Esophagus muscularis mucosa (tissue), 4 donors: Measurements from ENCODE around the gene LGALS9. TPM values are rescaled to one million over a fixed set of nuclear protein-coding genes. Genes with fewer than 3 reads are reported as not detected.
"Not testable (repeated sequence)": the region's sequence is repeated elsewhere in the genome, so short reads cannot be mapped to it uniquely, and the experiment has no call there.

Source experiments
- DNase-seq: peaks from one replicate; pipeline ENCODE4 v3.0.0-alpha.2; 2017; ENCODE audit errors: extremely low spot score
- H3K27ac ChIP-seq, 4 donors: fragments of 200-600 bp; sonication (generic); replicated peaks in 1 of 4; 1 replicate in 3 of 4; 2 replicates in 1 of 4; pipeline ENCODE4 v1.5.1; 2016 to 2019; ENCODE audit warnings: mild to moderate bottlenecking in 1 of 4
- H3K27me3 ChIP-seq, 4 donors: fragments of 200-600 bp; sonication (generic); one replicate each; pipeline versions ENCODE4 v1.5.1 to v1.6.0; 2016 to 2019
- H3K36me3 ChIP-seq, 4 donors: fragments of 200-600 bp; sonication (generic); one replicate each; pipeline ENCODE4 v1.5.1; 2016 to 2019
- H3K4me1 ChIP-seq, 4 donors: fragments of 200-600 bp; sonication (generic); one replicate each; pipeline ENCODE4 v1.5.1; 2016 to 2019
- H3K4me3 ChIP-seq, 4 donors: fragments of 200-600 bp; sonication (generic); 1 replicate in 2 of 4; 2 replicates in 2 of 4; pipeline ENCODE4 v1.5.1; 2016 to 2019; ENCODE audit warnings: mild to moderate bottlenecking in 4 of 4, moderate library complexity in 1 of 4
- H3K9me3 ChIP-seq, 4 donors: fragments of 200-600 bp; sonication (generic); 1 replicate in 3 of 4; 2 replicates in 1 of 4; pipeline ENCODE4 v1.5.1; 2016 to 2019
- CTCF ChIP-seq, 3 experiments: fragments of 200-600 bp in 2 of 3; fragments of 450-650 bp in 1 of 3; sonication (generic) in 2 of 3; IDR thresholded peaks; one replicate each; pipeline ENCODE4 v1.5.1; 2017 to 2019; ENCODE audit warnings: antibody characterized with exemption in 3 of 3, mild to moderate bottlenecking in 2 of 3, moderate library complexity in 1 of 3
- EP300 ChIP-seq: sonication (generic); formaldehyde crosslinking; IDR thresholded peaks from one replicate; pipeline ENCODE4 v1.6.1; 2017; ENCODE audit warnings: antibody characterized with exemption
- POLR2A ChIP-seq: fragments of 450-650 bp; IDR thresholded peaks from one replicate; pipeline ENCODE4 v1.6.1; 2017; ENCODE audit warnings: antibody characterized with exemption, moderate library complexity, mild to moderate bottlenecking, low read depth
- POLR2AphosphoS5 ChIP-seq, 2 donors: sonication (generic); formaldehyde crosslinking; IDR thresholded peaks; one replicate each; pipeline ENCODE4 v1.6.1; 2017; ENCODE audit warnings: antibody characterized with exemption in 2 of 2
- WGBS: methylation state at CpG from one replicate; pipeline ENCODE4 v1.1.5; 2018; 5-methylcytosine and 5-hydroxymethylcytosine counted together
- intact Hi-C: fragments of 100-400 bp; cut with DNase I; formaldehyde crosslinking; loops from one replicate; pipeline ENCODE4 v1.15.1; 2023
- total RNA-seq, 4 donors: library from RNA; depleted of rRNA; stranded (reverse); fragments of >200 nt; gene quantifications; one replicate each; pipeline versions ENCODE4 v1.1.0 to v1.2.1, GENCODE V29; 2016

The LGALS9 gene
- total RNA-seq, 4 donors from 2014 or later: 17.0 to 31.8 (median 24.4) TPM

DNA sequence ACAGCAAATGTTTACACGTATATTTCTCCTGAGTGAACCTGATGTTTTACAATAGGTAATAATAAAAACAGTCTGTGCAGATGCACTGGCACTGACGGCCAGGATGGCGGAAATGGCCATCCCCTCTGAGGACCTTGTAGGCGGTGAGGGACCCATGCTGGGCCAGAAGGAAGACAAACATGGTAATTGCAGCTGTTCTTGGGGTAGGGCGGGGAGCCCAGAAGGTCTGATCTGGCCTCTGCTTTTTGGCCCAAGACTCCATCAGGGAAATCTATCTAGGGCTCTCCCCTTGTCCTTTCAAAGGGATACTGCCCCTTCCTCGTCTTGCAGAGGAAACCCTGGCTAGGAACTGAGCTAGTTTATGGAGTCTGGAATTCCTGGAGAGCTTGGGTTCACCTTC is 7.4 kb upstream of the LGALS9 start:
- no peak for TF ChIP-seq POLR2A
- no peak for TF ChIP-seq EP300
- no peak for TF ChIP-seq POLR2AphosphoS5 (IDR thresholded peaks at IDR 0.05)
- no peak for TF ChIP-seq CTCF (IDR thresholded peaks at IDR 0.05)
- Histone ChIP-seq H3K4me3 (no peak overlapping the region), H3K9me3 (no peaks in the 10 kb centered on the region), H3K27ac (no peak overlapping the region), H3K36me3 (peaks cover 24 to 69% (median 57%) of the 10 kb centered on the region in 4 donors), H3K4me1 (peaks cover 0 to 6% (median 3%) of the 10 kb centered on the region in 4 donors), H3K27me3 (no peaks in the 10 kb centered on the region)
- WGBS: 88% methylated on average over 5 of the region's 6 CpGs
- intact Hi-C loops: no loop called here
- no peak for DNase-seq

DNA sequence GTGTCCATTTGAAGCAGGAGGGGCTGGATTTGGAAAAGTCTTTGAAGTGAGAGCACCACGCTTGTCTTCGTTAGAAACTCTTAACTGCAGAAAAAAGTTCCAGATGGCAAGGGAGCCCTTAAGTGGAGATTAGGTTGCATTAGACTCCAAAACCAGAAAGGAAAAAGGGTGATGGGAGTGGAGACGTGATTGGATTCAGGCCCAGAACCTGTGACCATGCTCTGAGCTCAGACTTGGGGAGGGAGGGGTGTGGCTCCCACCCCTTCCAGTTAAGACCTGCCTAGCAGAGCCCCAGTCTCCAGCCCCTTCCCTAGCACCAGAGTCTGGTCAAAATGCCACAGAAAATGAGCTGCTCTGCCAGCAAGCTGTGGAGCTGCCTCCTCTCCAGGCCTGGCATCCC is 6.4 kb upstream of the LGALS9 start:
- TF ChIP-seq POLR2A (no peak), POLR2AphosphoS5 (IDR thresholded peaks at IDR 0.05) (no peak), EP300 (no peak), CTCF (IDR thresholded peaks at IDR 0.05) (no peak)

DNA sequence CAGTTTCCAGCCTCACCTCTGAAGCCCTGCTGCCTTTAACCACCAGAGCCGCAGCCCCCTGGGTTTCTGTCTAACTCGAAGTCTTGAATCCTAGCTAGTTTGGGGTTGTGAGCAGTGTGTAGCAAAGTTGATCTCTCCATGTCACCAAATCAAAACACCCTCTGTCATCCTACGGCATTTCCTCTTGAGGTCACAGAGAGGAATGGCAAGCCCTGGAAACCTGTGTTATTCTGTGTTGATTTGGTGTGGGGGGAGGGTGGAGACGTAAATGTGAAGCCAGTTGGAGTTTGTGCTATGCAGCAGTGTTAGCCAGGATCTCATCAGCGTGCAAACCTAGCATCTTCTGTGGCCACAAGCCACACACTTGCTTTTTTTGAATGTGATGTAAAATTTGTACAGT is 5.1 kb upstream of the LGALS9 start:
- H3K4me1 ChIP-seq: peaks cover 0 to 6% (median 3%) of the 10 kb centered on the region in 4 donors
- WGBS: 81% methylated on average over 5 of the region's 5 CpGs
- intact Hi-C loops: no loop called here
- no peaks in the 10 kb centered on the region for H3K27me3 ChIP-seq
- no peaks in the 10 kb centered on the region for H3K9me3 ChIP-seq
- no peak overlapping the region for H3K4me3 ChIP-seq
- DNase-seq: no peak
- H3K36me3 ChIP-seq: peaks cover 21 to 46% (median 43%) of the 10 kb centered on the region in 4 donors
- no peak overlapping the region for H3K27ac ChIP-seq
- TF ChIP-seq POLR2AphosphoS5 (IDR thresholded peaks at IDR 0.05) (no peak), POLR2A (no peak), CTCF (IDR thresholded peaks at IDR 0.05) (no peak), EP300 (no peak)

More for the DNA sequence above, 6.4 kb upstream of the LGALS9 start:
- Histone ChIP-seq H3K27ac (no peak overlapping the region), H3K36me3 (peaks cover 24 to 59% (median 55%) of the 10 kb centered on the region in 4 donors), H3K4me1 (peaks cover 0 to 6% (median 3%) of the 10 kb centered on the region in 4 donors), H3K27me3 (no peaks in the 10 kb centered on the region), H3K9me3 (no peaks in the 10 kb centered on the region), H3K4me3 (no peak overlapping the region)
- no peak for DNase-seq
- WGBS: 94% methylated on average over 3 of the region's 3 CpGs
- intact Hi-C loops: no loop called here

DNA sequence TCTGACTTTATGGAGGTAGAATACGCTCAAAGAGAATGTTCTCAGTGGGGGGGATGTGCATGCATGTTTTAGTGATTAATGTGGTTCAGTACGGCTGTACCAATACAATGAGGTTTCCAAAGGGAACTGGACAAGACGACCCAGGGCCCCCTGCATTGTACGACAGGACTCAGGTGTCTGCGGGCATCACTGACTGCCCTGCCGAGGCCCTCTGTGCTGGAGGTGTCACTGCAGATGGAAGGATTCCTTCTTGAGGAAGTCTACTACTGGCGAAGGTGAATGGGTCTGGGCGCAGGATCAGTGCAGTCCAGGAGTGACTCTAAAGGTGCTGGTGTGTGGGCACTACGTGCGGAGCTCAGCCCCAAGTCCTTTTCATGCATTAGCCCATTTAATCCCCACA is 3.5 kb upstream of the LGALS9 start:
- H3K4me3 ChIP-seq: no peak overlapping the region
- DNase-seq: no peak
- peaks cover 9 to 30% (median 28%) of the 10 kb centered on the region in 4 donors for H3K36me3 ChIP-seq
- intact Hi-C loops: no loop called here
- peaks cover 9 to 18% (median 15%) of the 10 kb centered on the region in 4 donors for H3K4me1 ChIP-seq
- WGBS: 90% methylated on average over 10 of the region's 10 CpGs
- H3K27ac ChIP-seq: no peak overlapping the region
- no peaks in the 10 kb centered on the region for H3K9me3 ChIP-seq
- H3K27me3 ChIP-seq: no peaks in the 10 kb centered on the region
- TF ChIP-seq CTCF (IDR thresholded peaks at IDR 0.05) (no peak), EP300 (no peak), POLR2A (no peak), POLR2AphosphoS5 (IDR thresholded peaks at IDR 0.05) (no peak)

DNA sequence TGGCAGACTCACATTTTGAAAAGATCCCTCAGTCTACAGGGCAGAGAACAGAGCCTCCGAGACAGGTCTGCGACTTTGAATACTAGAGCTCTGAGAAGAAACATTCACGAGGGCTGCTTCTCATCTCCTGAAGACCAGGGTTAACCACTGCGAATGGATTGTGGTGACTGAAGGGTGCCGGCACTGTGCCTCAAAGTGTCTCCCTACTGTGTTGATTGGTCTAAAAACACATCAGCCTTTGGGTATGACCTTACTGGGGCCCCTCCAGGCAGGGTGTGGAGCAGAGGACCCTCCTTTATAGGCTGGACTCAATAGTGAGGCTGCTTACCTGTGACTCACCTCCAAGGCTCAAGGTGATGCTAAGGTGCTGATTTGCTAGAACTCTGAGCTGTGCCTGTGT is 2.6 kb upstream of the LGALS9 start:
- H3K4me3 ChIP-seq: no peak overlapping the region
- no peak for DNase-seq
- peaks cover 2 to 21% (median 21%) of the 10 kb centered on the region in 4 donors for H3K36me3 ChIP-seq
- 95% methylated on average over 5 of the region's 5 CpGs for WGBS
- peaks cover 17 to 24% (median 21%) of the 10 kb centered on the region in 4 donors for H3K4me1 ChIP-seq
- TF ChIP-seq POLR2A: no peak
- TF ChIP-seq POLR2AphosphoS5 (IDR thresholded peaks at IDR 0.05): no peak
- TF ChIP-seq CTCF (IDR thresholded peaks at IDR 0.05): no peak
- no peak for TF ChIP-seq EP300
- H3K27ac ChIP-seq: no peak overlapping the region
- H3K27me3 ChIP-seq: no peaks in the 10 kb centered on the region
- H3K9me3 ChIP-seq: no peaks in the 10 kb centered on the region
- intact Hi-C loops: no loop called here

GRCh38 chr17:27629260-27629659 is 1.7 kb upstream of the LGALS9 start:
- H3K4me3 ChIP-seq, intact Hi-C loops, DNase-seq, H3K9me3 ChIP-seq, H3K27ac ChIP-seq, H3K27me3 ChIP-seq: not testable (repeated sequence)
- 89% methylated on average over 3 of the region's 3 CpGs for WGBS
- peaks cover 26 to 32% (median 29%) of the 10 kb centered on the region in 4 donors for H3K4me1 ChIP-seq
- H3K36me3 ChIP-seq: peaks cover 0 to 14% (median 12%) of the 10 kb centered on the region in 4 donors
